HG03442 (cell line): Measurements from ENCODE around the gene SPRR2B.
"Not testable (repeated sequence)": the region's sequence is repeated elsewhere in the genome, so short reads cannot be mapped to it uniquely, and the experiment has no call there.

ENCODE experiments used
- ATAC-seq: cut with Tn5 transposase; IDR thresholded peaks from one replicate; pipeline ENCODE4 v1.9.1; 2021; ENCODE audit warnings: mild to moderate bottlenecking, moderate library complexity; ENCODE audit not compliant: unreplicated experiment

SPRR2B gene

GRCh38 chr1:153071511-153071910 is at the start of gene SPRR2B:
Gene SPRR2B (minus strand): TSS chr1:153071611. CDS start chr1:153070839, 772 bp downstream.
- ATAC-seq = no peak

- ATAC-seq = no peak
These were observed 49.5 kb upstream of the SPRR2B start for GRCh38 chr1:153120945-153121344.

- no peak for ATAC-seq
These were observed 48.1 kb upstream of the SPRR2B start for GRCh38 chr1:153119491-153119971.

DNA sequence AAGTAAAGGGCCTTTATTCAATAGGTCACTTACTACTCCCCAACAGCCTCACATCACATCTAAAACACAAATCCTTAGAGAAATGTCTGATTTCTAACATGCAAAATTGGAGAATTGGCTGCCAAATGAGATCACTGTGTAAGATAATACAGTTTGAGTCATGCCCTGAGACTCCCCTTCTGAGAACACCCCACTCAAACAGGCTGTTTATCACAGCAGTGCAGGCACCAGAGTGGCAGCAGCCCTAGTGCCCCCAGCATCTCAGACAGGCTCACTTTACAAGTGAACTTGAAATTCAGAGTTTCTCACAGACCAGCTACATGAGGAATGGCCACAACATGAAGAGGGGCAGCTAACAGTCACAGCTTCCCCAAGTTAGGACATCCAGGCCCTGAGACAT is 43.9 kb upstream of the SPRR2B start:
- not testable (repeated sequence) for ATAC-seq

GRCh38 chr1:153113416-153113815 is 42.0 kb upstream of the SPRR2B start, which contains the start of gene SPRR2F:
Gene SPRR2F (minus strand): TSS chr1:153113516. CDS start chr1:153112733, 783 bp downstream.
- no peak for ATAC-seq

DNA sequence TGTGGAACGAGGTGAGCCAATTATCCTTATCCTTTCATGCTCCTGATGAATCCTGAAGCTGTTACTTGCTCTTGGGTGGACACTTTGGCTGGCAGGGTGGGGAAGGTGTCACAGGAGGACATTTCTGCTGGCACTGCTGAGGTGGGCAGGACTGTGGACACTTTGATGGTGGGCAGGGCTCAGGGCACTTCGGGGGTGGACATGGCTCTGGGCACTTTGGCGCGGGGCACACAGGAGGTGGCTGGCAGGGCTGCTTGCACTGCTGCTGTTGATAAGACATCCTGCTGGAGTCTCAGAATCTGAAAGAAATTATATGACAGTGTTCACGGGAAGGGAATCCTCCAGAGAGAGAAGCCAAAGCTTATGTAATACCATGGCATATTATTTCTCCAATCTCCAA is 41.0 kb upstream of the SPRR2B start:
- ATAC-seq = not testable (repeated sequence)

DNA sequence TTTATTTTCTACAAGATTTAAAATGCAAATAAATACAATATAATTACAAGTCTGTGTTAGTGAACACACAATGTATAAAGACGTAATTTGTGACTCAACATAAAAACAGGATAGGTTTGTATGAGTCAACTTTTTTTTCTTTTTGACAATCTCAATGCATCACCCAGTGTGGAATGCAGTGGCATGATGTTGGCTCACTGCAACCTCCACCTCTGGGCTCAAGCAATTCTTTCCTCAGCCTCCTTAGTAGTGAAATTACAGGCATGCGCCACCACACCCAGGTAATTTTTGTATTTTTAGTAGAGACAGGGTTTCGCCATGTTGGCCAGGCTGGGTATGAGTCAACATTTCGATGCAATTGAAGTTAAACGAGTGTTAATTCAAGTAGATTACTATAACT is 28.8 kb upstream of the SPRR2B start:
- no peak for ATAC-seq

- no peak for ATAC-seq
These were observed 28.1 kb upstream of the SPRR2B start for GRCh38 chr1:153099461-153100045.

DNA sequence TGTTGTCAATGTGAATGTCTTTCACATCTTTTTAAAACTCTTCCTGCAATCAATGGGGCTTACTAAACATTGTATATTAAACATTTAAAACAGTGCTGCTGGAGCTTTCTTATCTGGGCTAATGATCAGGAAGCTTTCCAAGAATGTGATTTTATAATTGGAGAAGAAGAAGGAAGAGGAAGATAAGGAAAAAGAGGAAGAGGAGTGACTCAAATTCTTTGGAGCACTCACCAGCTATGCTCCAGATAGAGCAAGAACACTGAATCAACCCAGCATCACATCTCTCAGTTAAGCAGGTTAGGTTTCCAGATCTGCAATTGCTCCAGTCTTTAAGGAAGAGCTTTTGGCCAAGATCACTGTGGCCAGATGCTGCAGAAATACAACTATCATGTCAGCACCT is 24.4 kb upstream of the SPRR2B start:
- ATAC-seq = no peak

GRCh38 chr1:153094426-153094825 is 23.0 kb upstream of the SPRR2B start, which contains the start of gene SPRR2E:
Gene SPRR2E (minus strand): TSS chr1:153094526. CDS start chr1:153093751, 775 bp downstream.
- ATAC-seq = no peak

GRCh38 chr1:153087652-153088051 is 16.2 kb upstream of the SPRR2B start:
- no peak for ATAC-seq

GRCh38 chr1:153081736-153082135 is 10.3 kb upstream of the SPRR2B start:
- no peak for ATAC-seq

DNA sequence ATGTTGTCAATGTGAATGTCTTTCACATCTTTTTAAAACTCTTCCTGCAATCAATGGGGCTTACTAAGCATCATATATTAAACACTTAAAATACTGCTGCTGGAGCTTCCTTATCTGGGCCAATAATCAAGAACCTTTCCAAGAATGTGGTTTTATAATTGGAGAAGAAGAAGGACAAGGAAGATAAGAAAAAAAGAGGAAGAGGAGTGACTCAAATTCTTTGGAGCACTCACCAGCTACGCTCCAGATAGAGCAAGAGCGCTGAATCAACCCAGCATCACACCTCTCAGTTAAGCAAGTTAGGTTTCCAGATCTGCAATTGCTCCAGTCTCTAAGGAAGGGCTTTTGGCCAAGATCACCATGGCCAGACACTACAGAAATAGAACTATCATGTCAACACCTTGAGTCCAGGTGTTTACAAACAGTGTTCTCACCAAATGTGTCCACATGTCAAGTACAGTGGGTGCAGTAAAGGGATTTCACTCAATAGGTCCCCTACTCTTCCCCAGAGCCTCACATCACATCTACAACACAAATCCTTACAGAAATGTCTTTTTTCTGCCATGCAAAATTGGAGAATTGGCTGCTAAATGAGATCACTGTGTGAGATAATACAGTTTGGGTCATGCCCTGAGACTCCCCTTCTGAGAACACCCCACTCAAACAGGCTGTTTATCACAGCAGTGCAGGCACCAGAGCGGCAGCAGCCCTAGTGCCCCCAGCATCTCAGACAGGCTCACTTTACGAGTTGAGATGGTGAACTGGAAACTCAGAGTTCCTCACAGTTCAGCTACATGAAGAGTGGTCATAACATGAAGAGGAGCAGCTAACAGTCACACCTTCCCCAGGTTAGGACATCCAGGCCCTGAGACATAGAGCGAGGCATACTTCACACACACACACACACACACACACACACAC is 1.7 kb upstream of the SPRR2B start:
- no peak for ATAC-seq

DNA sequence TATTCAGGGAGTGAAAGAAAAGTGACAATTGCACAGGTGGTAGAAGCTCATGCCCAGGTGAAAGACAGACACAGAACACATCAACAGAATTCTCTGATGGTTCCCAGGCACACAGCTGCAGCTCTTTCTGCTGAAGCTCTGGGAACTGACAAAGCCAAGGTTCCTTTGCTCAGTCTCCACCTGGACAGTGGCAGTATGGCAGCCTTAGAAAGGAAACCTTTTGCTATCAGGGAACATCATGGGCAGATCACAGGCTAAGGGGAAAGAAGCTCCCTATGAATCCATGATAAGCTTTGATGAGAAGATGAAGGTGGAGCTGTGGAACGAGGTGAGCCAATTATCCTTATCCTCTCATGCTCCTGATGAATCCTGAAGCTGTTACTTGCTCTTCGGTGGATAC is 1.2 kb downstream of the SPRR2B start:
- ATAC-seq = no peak

- no peak for ATAC-seq
These were observed 12.3 kb downstream of the SPRR2B start for GRCh38 chr1:153058826-153059784.

GRCh38 chr1:153058154-153058553 is 13.3 kb downstream of the SPRR2B start:
- no peak for ATAC-seq

DNA sequence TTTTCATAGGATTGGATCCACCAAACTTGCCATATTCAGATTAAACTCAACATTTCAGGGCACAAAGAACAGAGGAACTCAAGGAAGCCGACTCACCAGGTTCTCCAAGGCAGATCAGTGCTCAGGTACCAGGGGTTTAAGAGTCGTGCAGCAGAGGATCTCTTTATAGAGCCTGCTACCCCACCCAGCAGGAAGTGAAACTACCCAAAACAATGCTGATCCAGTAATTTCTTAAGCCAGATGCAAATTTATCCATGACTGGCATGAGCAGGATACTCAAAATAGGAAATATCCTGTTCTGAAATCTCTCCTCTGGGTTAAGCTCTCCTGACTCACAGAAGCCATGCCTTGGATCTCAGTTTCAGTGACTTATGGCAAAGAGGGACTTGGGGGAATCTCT is 14.0 kb downstream of the SPRR2B start, which contains the start of gene SPRR2A:
Gene SPRR2A, minus strand, starts transcription at position 138 of the 400 bp plus-strand sequence. CDS start 777 bp downstream, outside the sequence.
- ATAC-seq = no peak

DNA sequence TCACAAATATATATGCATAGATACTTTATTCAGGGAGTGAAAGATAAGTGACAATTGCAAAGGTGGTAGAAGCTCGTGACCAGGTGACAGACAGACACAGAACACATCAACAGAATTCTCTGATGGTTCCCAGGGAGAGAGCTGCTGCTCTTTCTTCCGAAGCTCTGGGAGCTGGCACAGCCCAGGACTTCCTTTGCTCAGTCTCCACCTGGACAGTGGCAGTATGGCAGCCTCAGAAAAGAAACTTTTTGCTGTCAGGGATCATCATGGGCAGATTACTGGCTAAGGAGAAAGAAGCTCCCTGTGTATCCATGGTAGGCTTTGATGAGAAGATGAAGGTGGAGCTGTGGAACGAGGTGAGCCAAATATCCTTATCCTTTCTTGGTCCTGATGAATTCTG is 15.3 kb downstream of the SPRR2B start:
- not testable (repeated sequence) for ATAC-seq

GRCh38 chr1:153049211-153049610 is 22.2 kb downstream of the SPRR2B start:
- ATAC-seq = no peak

DNA sequence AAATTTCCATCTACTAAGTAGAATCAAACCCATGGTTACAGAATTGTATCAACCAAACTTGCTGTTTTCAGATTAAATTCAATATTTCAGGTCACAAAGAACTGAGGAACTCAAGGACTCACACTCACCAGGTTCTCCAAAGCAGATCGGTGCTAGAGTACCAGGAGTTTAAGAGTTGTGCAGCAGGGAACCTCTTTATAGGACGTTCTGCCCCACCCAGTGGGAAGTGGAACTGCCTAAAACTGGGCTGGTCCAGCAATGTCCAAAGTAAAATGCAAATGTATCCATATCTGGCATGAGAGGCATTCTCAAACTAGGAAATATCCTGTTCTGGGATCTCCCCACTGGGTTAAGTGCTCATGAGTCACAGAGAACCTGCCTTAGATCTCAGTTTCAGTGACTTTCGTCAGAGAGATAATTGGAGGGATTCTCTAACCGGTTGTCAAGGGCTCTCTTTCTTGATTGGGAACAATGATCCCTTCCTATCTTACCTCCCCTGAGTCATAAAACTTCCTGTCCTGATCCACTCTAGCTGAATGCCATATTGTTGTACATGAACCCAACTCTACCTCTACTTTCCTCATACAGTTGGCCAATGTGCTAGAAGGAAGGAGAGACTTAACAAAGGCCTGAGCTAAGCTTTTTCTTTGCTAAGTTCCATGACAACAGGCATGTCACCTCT is 30.3 kb downstream of the SPRR2B start, which contains the start of gene SPRR2D:
Gene SPRR2D, minus strand, starts transcription at position 171 of the 682 bp plus-strand sequence. CDS start 774 bp downstream, outside the sequence.
- ATAC-seq = no peak
